22Rv1 (cell line): ENCODE results near the gene GPR84.

Source experiments
- ZFX ChIP-seq: fragments of 450-650 bp; IDR thresholded peaks from 2 replicates; pipeline ENCODE4 v1.6.1; 2017; ENCODE audit warnings: antibody characterized with exemption, borderline replicate concordance
- TF ChIP-seq, protein P1 (sequence below): fragments of 450-650 bp; IDR thresholded peaks from 2 replicates; pipeline ENCODE4 v1.5.1; 2017; ENCODE audit warnings: mild to moderate bottlenecking

DNA sequence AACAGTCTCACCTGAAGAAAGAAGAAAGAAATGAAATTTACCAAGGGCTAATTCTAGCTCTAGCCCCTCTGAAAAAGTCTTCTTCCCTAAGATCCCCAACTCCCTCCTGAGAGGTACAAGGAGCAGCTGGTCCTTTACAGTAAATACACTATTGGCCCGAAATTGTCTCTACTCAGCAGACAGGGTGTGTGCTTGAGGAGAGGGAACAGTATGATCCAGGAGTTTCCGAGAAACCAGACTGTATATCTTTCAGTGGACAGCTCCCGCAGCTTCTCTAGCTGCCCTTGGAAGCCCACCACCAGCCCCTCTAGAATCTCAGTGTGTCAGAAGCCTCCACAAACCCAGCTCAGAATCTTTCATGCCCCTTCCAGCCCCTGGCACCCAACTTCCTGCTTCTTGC is 8.1 kb downstream of the GPR84 start:
- TF ChIP-seq, protein P1, sequence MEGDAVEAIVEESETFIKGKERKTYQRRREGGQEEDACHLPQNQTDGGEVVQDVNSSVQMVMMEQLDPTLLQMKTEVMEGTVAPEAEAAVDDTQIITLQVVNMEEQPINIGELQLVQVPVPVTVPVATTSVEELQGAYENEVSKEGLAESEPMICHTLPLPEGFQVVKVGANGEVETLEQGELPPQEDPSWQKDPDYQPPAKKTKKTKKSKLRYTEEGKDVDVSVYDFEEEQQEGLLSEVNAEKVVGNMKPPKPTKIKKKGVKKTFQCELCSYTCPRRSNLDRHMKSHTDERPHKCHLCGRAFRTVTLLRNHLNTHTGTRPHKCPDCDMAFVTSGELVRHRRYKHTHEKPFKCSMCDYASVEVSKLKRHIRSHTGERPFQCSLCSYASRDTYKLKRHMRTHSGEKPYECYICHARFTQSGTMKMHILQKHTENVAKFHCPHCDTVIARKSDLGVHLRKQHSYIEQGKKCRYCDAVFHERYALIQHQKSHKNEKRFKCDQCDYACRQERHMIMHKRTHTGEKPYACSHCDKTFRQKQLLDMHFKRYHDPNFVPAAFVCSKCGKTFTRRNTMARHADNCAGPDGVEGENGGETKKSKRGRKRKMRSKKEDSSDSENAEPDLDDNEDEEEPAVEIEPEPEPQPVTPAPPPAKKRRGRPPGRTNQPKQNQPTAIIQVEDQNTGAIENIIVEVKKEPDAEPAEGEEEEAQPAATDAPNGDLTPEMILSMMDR: no peak
- TF ChIP-seq ZFX: no peak
